Measurements from ENCODE around the gene UBE2G2. TPM values are rescaled to one million over a fixed set of nuclear protein-coding genes. Genes with fewer than 3 reads are reported as not detected.

The UBE2G2 gene
- total and polyA plus RNA-seq, 4 donors: 27.4 to 83.5 (median 40.9) TPM

DNA sequence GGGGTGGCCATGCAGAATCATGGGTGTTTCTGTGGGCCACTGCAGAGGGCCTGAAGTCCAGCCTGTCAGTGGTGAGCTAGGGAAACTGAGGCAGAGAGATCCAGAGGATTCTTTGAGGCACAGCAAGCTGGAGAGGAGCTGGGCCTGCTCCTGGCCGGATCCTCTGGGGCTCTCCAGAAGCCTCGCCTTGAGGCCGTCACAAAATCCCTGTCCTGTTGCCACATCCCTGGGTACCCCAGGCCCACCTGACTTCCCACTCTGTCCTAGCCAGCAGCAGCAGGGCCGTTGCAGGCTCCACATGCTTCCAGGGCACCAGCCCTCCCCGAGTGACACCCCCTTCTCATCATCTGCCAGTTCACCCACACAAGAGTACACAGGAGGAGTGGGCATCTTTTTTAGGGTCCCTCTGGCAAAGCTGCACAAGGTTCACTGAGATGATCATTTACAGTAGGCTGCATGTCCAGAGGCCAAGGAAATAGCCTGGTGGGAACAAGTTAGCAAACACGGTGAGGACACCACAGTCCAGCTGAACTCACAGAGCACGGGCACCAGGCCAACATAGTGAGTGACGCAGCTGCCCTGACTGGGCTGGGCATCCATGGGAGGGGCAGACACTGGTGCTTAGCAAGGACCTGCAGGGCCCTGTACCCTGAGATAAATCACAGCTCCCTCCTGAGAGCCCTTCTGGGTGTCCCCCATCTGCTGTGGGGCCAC, 65.2 kb downstream of the UBE2G2 start:
- H3K4me1 ChIP-seq (ENCODE audit: control insufficient read depth in 4 of 4, insufficient read depth in 4 of 4, low read length in 3 of 4): no peaks in the 10 kb centered on the region
- H3K9me3 ChIP-seq (ENCODE audit: control insufficient read depth in 4 of 4, low read length in 3 of 4): peaks cover 0 to 5% (median 3%) of the 10 kb centered on the region in 4 donors
- H3K27ac ChIP-seq (ENCODE audit: low read depth in 1 of 2, low read length in 2 of 2): no peak overlapping the region
- no peak overlapping the region for H3K9ac ChIP-seq (ENCODE audit: low read depth in 1 of 2, low read length in 2 of 2)
- no peaks in the 10 kb centered on the region for H3K27me3 ChIP-seq (ENCODE audit: control insufficient read depth in 4 of 4, insufficient read depth in 4 of 4, low read length in 3 of 4)
- H3K36me3 ChIP-seq (ENCODE audit: control insufficient read depth in 4 of 4, insufficient read depth in 3 of 4, low read depth in 1 of 4, low read length in 3 of 4): no peaks in the 10 kb centered on the region
- H3K4me3 ChIP-seq (ENCODE audit: low read depth in 1 of 3, low read length in 3 of 3): no peak overlapping the region
- TF ChIP-seq HNF4G (IDR thresholded peaks at IDR 0.05): no peak
- TF ChIP-seq FOXA1 (IDR thresholded peaks at IDR 0.05): no peak
- TF ChIP-seq, protein P1, sequence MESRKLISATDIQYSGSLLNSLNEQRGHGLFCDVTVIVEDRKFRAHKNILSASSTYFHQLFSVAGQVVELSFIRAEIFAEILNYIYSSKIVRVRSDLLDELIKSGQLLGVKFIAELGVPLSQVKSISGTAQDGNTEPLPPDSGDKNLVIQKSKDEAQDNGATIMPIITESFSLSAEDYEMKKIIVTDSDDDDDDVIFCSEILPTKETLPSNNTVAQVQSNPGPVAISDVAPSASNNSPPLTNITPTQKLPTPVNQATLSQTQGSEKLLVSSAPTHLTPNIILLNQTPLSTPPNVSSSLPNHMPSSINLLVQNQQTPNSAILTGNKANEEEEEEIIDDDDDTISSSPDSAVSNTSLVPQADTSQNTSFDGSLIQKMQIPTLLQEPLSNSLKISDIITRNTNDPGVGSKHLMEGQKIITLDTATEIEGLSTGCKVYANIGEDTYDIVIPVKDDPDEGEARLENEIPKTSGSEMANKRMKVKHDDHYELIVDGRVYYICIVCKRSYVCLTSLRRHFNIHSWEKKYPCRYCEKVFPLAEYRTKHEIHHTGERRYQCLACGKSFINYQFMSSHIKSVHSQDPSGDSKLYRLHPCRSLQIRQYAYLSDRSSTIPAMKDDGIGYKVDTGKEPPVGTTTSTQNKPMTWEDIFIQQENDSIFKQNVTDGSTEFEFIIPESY (IDR thresholded peaks at IDR 0.05): no peak
- TF ChIP-seq, protein P2, sequence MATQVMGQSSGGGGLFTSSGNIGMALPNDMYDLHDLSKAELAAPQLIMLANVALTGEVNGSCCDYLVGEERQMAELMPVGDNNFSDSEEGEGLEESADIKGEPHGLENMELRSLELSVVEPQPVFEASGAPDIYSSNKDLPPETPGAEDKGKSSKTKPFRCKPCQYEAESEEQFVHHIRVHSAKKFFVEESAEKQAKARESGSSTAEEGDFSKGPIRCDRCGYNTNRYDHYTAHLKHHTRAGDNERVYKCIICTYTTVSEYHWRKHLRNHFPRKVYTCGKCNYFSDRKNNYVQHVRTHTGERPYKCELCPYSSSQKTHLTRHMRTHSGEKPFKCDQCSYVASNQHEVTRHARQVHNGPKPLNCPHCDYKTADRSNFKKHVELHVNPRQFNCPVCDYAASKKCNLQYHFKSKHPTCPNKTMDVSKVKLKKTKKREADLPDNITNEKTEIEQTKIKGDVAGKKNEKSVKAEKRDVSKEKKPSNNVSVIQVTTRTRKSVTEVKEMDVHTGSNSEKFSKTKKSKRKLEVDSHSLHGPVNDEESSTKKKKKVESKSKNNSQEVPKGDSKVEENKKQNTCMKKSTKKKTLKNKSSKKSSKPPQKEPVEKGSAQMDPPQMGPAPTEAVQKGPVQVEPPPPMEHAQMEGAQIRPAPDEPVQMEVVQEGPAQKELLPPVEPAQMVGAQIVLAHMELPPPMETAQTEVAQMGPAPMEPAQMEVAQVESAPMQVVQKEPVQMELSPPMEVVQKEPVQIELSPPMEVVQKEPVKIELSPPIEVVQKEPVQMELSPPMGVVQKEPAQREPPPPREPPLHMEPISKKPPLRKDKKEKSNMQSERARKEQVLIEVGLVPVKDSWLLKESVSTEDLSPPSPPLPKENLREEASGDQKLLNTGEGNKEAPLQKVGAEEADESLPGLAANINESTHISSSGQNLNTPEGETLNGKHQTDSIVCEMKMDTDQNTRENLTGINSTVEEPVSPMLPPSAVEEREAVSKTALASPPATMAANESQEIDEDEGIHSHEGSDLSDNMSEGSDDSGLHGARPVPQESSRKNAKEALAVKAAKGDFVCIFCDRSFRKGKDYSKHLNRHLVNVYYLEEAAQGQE (IDR thresholded peaks at IDR 0.05): no peak
- TF ChIP-seq SP1 (IDR thresholded peaks at IDR 0.05): no peak
- no peak for TF ChIP-seq HNF4A (conservative IDR thresholded peaks at IDR 0.05)
- no peak for TF ChIP-seq JUND (IDR thresholded peaks at IDR 0.05)
- TF ChIP-seq RAD21 (IDR thresholded peaks at IDR 0.05): no peak
- no peak for TF ChIP-seq EGR1 (IDR thresholded peaks at IDR 0.05; ENCODE audit: low read depth in 2 of 2)
- TF ChIP-seq, protein P3, sequence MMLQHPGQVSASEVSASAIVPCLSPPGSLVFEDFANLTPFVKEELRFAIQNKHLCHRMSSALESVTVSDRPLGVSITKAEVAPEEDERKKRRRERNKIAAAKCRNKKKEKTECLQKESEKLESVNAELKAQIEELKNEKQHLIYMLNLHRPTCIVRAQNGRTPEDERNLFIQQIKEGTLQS (IDR thresholded peaks at IDR 0.05): no peak
- TF ChIP-seq FOXA2 (IDR thresholded peaks at IDR 0.05): no peak
- TF ChIP-seq TAF1 (conservative IDR thresholded peaks at IDR 0.05): no peak
- TF ChIP-seq NR2F2 (IDR thresholded peaks at IDR 0.05): no peak
- no peak for TF ChIP-seq GABPA (IDR thresholded peaks at IDR 0.05 in 1 of 2, conservative IDR thresholded peaks at IDR 0.05 in 1 of 2)
- TF ChIP-seq, protein P4, sequence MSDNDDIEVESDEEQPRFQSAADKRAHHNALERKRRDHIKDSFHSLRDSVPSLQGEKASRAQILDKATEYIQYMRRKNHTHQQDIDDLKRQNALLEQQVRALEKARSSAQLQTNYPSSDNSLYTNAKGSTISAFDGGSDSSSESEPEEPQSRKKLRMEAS (IDR thresholded peaks at IDR 0.05): no peak
- TF ChIP-seq RXRA (IDR thresholded peaks at IDR 0.05): no peak
- TF ChIP-seq, protein P5, sequence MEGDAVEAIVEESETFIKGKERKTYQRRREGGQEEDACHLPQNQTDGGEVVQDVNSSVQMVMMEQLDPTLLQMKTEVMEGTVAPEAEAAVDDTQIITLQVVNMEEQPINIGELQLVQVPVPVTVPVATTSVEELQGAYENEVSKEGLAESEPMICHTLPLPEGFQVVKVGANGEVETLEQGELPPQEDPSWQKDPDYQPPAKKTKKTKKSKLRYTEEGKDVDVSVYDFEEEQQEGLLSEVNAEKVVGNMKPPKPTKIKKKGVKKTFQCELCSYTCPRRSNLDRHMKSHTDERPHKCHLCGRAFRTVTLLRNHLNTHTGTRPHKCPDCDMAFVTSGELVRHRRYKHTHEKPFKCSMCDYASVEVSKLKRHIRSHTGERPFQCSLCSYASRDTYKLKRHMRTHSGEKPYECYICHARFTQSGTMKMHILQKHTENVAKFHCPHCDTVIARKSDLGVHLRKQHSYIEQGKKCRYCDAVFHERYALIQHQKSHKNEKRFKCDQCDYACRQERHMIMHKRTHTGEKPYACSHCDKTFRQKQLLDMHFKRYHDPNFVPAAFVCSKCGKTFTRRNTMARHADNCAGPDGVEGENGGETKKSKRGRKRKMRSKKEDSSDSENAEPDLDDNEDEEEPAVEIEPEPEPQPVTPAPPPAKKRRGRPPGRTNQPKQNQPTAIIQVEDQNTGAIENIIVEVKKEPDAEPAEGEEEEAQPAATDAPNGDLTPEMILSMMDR (IDR thresholded peaks at IDR 0.05; ENCODE audit: low read depth, low read length, missing input control): no peak
- TF ChIP-seq YY1 (IDR thresholded peaks at IDR 0.05): no peak
- no peak for DNase-seq (ENCODE audit: low spot score)
- 85% methylated on average over 8 of the region's 8 CpGs for WGBS
